K562 (cell line): ENCODE measurements around the gene CCDC15. TPM values are rescaled to one million over a fixed set of nuclear protein-coding genes. Genes with fewer than 3 reads are reported as not detected.
A peak's percentile ranks its signal among the peaks of the same experiment; 100 is the strongest.

Source experiments
- ATF1 ChIP-seq, 2 experiments: fragments of 450-650 bp in 1 of 2; IDR thresholded peaks; 2 replicates each; pipeline ENCODE4 v1.6.1; 2016; ENCODE audit warnings: missing compliant biosample characterization in 1 of 2, missing genetic modification characterization in 1 of 2
- DDX20 ChIP-seq: fragments of 450-650 bp; IDR thresholded peaks from 2 replicates; pipeline ENCODE4 v1.6.1; 2016; ENCODE audit warnings: missing genetic modification characterization, low read depth, mild to moderate bottlenecking, missing compliant biosample characterization, moderate library complexity
- EGR1 ChIP-seq: fragments of 450-650 bp; conservative IDR thresholded peaks from 2 replicates; pipeline ENCODE4 v1.6.1; 2017; ENCODE audit warnings: mild to moderate bottlenecking
- EHMT2 ChIP-seq: fragments of 450-650 bp; IDR thresholded peaks from 2 replicates; pipeline ENCODE4 v1.6.1; 2018; ENCODE audit warnings: antibody characterized with exemption
- HIVEP1 ChIP-seq: fragments of 250-450 bp; sonication (Bioruptor Pico); IDR thresholded peaks from 2 replicates; pipeline ENCODE4 v1.4.0; 2020; ENCODE audit warnings: mild to moderate bottlenecking
- PHF20 ChIP-seq: fragments of 450-650 bp; IDR thresholded peaks from 2 replicates; pipeline ENCODE4 v1.6.1; 2018; ENCODE audit not compliant: partially characterized antibody
- RCOR1 ChIP-seq, 2 experiments: IDR thresholded peaks; 2 replicates each; pipeline ENCODE4 v1.6.1; 2012; ENCODE audit warnings: low read depth in 2 of 2, low read length in 2 of 2, borderline replicate concordance in 1 of 2, improper control_type of control experiment in 1 of 2
- SLC30A9 ChIP-seq: fragments of 250-450 bp; sonication (Bioruptor Pico); IDR thresholded peaks from 2 replicates; pipeline ENCODE4 v1.8.0; 2022; ENCODE audit warnings: mild to moderate bottlenecking, moderate library complexity
- SMC3 ChIP-seq: conservative IDR thresholded peaks from 2 replicates; pipeline ENCODE4 v1.6.1; 2011; ENCODE audit warnings: low read depth, low read length, improper control_type of control experiment; ENCODE audit not compliant: insufficient read depth
- TARDBP ChIP-seq: fragments of 450-650 bp; IDR thresholded peaks from 2 replicates; pipeline ENCODE4 v1.6.1; 2016
- TCF7 ChIP-seq: sonication (generic); IDR thresholded peaks from 2 replicates; pipeline ENCODE4 v1.6.1; 2016; ENCODE audit warnings: antibody characterized with exemption, borderline replicate concordance
- TOE1 ChIP-seq, 2 experiments: fragments of 450-650 bp in 1 of 2; sonication (generic) in 1 of 2; formaldehyde crosslinking in 1 of 2; IDR thresholded peaks; 2 replicates each; pipeline versions ENCODE4 v1.7.1 to v1.8.0; 2016 to 2022; ENCODE audit warnings: borderline replicate concordance in 2 of 2, mild to moderate bottlenecking in 2 of 2, antibody characterized with exemption in 1 of 2, inconsistent platforms in 1 of 2, low read depth in 1 of 2, missing genetic modification reagents in 1 of 2, moderate library complexity in 1 of 2
- ZKSCAN1 ChIP-seq: fragments of 150-350 bp; IDR thresholded peaks from 2 replicates; pipeline ENCODE4 v1.6.1; 2016; ENCODE audit warnings: low read depth, low read length
- polyA plus RNA-seq, 8 experiments: library from polyadenylated mRNA; depleted of rRNA in 4 of 8; stranded (reverse) in 5 of 8; unstranded in 3 of 8; fragments of >200 nt; fragmentation: Nextera tagmentation in 2 of 8; fragmentation: Illumina TruSeq in 1 of 8; extraction: Ambion mirVana in 2 of 8; extraction: Trizol in 1 of 8; gene quantifications; 2 replicates each; pipeline versions ENCODE4 v1.2.1 to v1.2.3, GENCODE V29; 2011 to 2014; ENCODE audit warnings: inconsistent platforms in 1 of 8, missing spikeins in 1 of 8
- total RNA-seq, 7 experiments: library from RNA; depleted of rRNA in 6 of 7; stranded (reverse); fragments of >200 nt in 6 of 7; fragmentation: Illumina TruSeq in 2 of 7; extraction: Trizol in 2 of 7; gene quantifications; 2 replicates each; pipeline versions ENCODE4 v1.2.1 to v1.2.3, GENCODE V29; 2011 to 2021; ENCODE audit warnings: low replicate concordance in 1 of 7
- TF ChIP-seq, protein P1 (sequence below): sonication (generic); IDR thresholded peaks from 2 replicates; pipeline ENCODE4 v1.6.1; 2016
- TF ChIP-seq, protein P2 (sequence below): sonication (generic); formaldehyde crosslinking; IDR thresholded peaks from 2 replicates; pipeline ENCODE4 v1.8.1; 2022; ENCODE audit warnings: missing genetic modification reagents
- TF ChIP-seq, protein P3 (sequence below): fragments of 250-450 bp; sonication (Bioruptor Pico); IDR thresholded peaks from 2 replicates; pipeline ENCODE4 v1.9.0; 2021; ENCODE audit warnings: mild to moderate bottlenecking
- TF ChIP-seq, protein P4 (sequence below), 2 experiments: fragments of 450-650 bp in 1 of 2; sonication (generic) in 1 of 2; formaldehyde crosslinking; conservative IDR thresholded peaks; 2 replicates each; pipeline versions ENCODE4 v1.4.0 to v1.8.1; 2020 to 2022; ENCODE audit warnings: mild to moderate bottlenecking in 1 of 2, missing genetic modification reagents in 1 of 2
- TF ChIP-seq, protein P5 (sequence below): sonication (generic); formaldehyde crosslinking; IDR thresholded peaks from 2 replicates; pipeline ENCODE4 v1.8.0; 2022; ENCODE audit warnings: missing genetic modification reagents, mild to moderate bottlenecking, borderline replicate concordance
- TF ChIP-seq, protein P6 (sequence below): sonication (generic); formaldehyde crosslinking; IDR thresholded peaks from 2 replicates; pipeline ENCODE4 v1.8.0; 2022; ENCODE audit warnings: mild to moderate bottlenecking, low read depth, missing genetic modification reagents

Gene CCDC15
- total and polyA plus RNA-seq, 9 of the 15 experiments (the other 6 are each of a cell fraction or from before 2014, with no cell fraction given), result 1.9 to 9.2 (median 3.9) TPM

DNA sequence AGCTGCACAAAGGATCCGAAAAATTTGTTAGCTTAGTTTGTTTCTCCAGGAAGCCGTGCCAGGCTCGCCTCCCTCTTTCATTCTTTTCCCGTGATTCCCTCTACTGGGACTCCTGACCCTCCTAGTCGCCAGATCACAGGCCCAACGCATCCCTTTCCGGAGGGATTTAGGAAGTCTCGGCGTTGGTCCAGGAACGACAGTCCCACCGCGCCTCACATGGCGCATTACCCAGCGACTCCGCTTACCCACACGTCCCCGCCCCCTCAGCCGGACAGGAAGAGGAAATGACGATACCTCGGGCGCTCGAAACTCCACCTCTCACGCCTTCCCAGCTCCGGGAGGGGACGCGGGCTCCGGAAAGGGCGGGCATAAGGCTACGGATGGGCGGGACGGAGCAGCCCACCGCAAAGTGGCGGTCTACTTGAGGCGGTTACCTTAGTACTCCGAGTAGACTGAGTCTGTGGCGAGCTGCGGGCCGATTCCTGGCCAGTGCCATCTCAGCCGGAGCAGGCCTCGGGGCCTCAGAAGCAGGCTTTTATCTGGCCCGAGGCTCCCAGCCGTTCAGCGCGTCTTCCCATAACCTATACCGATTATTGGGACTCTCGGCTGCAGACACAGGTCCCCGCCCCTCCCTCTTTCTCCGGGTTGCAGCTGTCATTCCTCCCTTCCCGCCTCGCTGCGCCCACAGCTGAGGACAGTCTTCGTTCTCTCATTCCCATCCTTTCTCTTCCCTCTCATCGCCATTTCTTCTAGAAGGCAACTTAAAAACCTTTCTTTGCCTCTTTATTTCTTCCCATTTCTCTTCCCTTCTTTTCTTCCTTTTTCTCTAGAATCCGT is at the start of gene CCDC15 (continued):
- TF ChIP-seq, protein P1, sequence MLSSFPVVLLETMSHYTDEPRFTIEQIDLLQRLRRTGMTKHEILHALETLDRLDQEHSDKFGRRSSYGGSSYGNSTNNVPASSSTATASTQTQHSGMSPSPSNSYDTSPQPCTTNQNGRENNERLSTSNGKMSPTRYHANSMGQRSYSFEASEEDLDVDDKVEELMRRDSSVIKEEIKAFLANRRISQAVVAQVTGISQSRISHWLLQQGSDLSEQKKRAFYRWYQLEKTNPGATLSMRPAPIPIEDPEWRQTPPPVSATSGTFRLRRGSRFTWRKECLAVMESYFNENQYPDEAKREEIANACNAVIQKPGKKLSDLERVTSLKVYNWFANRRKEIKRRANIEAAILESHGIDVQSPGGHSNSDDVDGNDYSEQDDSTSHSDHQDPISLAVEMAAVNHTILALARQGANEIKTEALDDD, result peak; percentile 53; the same call in 1 of the 2 replicates
- TF ChIP-seq ATF1 (CRISPR knock-in tag; IDR thresholded peaks at IDR 0.05) (0 out of 2 replicates have a peak, but pooled peaks have one; percentile 44), ATF1 (tag; IDR thresholded peaks at IDR 0.05) (peak; percentile 89), PHF20 (peak; percentile 78), TOE1 (IDR thresholded peaks at IDR 0.05; ENCODE audit: borderline replicate concordance) (no peak; the same call in 1 of the 2 replicates), TOE1 (CRISPR knock-in tag; IDR thresholded peaks at IDR 0.05; ENCODE audit: borderline replicate concordance, low read depth) (no peak), SLC30A9 (CRISPR knock-in tag) (no peak), SMC3 (no peak), EHMT2 (peak; percentile 79), EGR1 (peak; percentile 77), RCOR1 (IDR thresholded peaks at IDR 0.05; ENCODE audit: borderline replicate concordance in 1 of 2, low read depth in 2 of 2, low read length in 2 of 2) (no peak), TARDBP (no peak), DDX20 (no peak), HIVEP1 (CRISPR knock-in tag) (no peak), ZKSCAN1 (no peak), TCF7 (no peak)
- TF ChIP-seq, protein P2, sequence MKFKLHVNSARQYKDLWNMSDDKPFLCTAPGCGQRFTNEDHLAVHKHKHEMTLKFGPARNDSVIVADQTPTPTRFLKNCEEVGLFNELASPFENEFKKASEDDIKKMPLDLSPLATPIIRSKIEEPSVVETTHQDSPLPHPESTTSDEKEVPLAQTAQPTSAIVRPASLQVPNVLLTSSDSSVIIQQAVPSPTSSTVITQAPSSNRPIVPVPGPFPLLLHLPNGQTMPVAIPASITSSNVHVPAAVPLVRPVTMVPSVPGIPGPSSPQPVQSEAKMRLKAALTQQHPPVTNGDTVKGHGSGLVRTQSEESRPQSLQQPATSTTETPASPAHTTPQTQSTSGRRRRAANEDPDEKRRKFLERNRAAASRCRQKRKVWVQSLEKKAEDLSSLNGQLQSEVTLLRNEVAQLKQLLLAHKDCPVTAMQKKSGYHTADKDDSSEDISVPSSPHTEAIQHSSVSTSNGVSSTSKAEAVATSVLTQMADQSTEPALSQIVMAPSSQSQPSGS, result no peak
- TF ChIP-seq, protein P3, sequence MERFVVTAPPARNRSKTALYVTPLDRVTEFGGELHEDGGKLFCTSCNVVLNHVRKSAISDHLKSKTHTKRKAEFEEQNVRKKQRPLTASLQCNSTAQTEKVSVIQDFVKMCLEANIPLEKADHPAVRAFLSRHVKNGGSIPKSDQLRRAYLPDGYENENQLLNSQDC (CRISPR knock-in tag), result no peak
- TF ChIP-seq, protein P4, sequence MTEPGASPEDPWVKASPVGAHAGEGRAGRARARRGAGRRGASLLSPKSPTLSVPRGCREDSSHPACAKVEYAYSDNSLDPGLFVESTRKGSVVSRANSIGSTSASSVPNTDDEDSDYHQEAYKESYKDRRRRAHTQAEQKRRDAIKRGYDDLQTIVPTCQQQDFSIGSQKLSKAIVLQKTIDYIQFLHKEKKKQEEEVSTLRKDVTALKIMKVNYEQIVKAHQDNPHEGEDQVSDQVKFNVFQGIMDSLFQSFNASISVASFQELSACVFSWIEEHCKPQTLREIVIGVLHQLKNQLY (CRISPR knock-in tag; conservative IDR thresholded peaks at IDR 0.05), result no peak
- TF ChIP-seq, protein P5, sequence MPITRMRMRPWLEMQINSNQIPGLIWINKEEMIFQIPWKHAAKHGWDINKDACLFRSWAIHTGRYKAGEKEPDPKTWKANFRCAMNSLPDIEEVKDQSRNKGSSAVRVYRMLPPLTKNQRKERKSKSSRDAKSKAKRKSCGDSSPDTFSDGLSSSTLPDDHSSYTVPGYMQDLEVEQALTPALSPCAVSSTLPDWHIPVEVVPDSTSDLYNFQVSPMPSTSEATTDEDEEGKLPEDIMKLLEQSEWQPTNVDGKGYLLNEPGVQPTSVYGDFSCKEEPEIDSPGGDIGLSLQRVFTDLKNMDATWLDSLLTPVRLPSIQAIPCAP (CRISPR knock-in tag), result no peak
- TF ChIP-seq, protein P6, sequence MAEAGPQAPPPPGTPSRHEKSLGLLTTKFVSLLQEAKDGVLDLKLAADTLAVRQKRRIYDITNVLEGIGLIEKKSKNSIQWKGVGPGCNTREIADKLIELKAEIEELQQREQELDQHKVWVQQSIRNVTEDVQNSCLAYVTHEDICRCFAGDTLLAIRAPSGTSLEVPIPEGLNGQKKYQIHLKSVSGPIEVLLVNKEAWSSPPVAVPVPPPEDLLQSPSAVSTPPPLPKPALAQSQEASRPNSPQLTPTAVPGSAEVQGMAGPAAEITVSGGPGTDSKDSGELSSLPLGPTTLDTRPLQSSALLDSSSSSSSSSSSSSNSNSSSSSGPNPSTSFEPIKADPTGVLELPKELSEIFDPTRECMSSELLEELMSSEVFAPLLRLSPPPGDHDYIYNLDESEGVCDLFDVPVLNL (CRISPR knock-in tag), result no peak
